Ectodermal cell (in vitro differentiated cells): Measurements from ENCODE around the gene TEF.

Experiments
- H3K27ac ChIP-seq: 2 replicates; pipeline ENCODE4 v1.7.0; 2013; ENCODE audit warnings: mild to moderate bottlenecking, low read depth, low read length; ENCODE audit not compliant: insufficient read depth, poor library complexity, severe bottlenecking
- H3K27me3 ChIP-seq: 2 replicates; pipeline ENCODE4 v1.7.0; 2013; ENCODE audit warnings: mild to moderate bottlenecking, low read length; ENCODE audit not compliant: insufficient read depth, control insufficient read depth, poor library complexity, severe bottlenecking
- H3K36me3 ChIP-seq: one replicate; pipeline ENCODE4 v1.7.0; 2013; ENCODE audit warnings: low read length; ENCODE audit not compliant: control insufficient read depth, insufficient read depth
- H3K4me1 ChIP-seq: one replicate; pipeline ENCODE4 v1.7.0; 2013; ENCODE audit warnings: low read length; ENCODE audit not compliant: control insufficient read depth, insufficient read depth
- H3K4me3 ChIP-seq: 2 replicates; pipeline ENCODE4 v1.7.0; 2013; ENCODE audit warnings: low read depth, low read length, control low read depth; ENCODE audit not compliant: insufficient read depth
- H3K9me3 ChIP-seq: 2 replicates; pipeline ENCODE4 v1.7.0; 2013; ENCODE audit warnings: mild to moderate bottlenecking, low read length, moderate library complexity; ENCODE audit not compliant: control insufficient read depth
- WGBS, 2 experiments: methylation state at CpG; one replicate each; pipeline ENCODE4 v1.1.7; 2013; ENCODE audit warnings: missing lambda C conversion rate in 2 of 2; 5-methylcytosine and 5-hydroxymethylcytosine counted together

TEF gene

DNA sequence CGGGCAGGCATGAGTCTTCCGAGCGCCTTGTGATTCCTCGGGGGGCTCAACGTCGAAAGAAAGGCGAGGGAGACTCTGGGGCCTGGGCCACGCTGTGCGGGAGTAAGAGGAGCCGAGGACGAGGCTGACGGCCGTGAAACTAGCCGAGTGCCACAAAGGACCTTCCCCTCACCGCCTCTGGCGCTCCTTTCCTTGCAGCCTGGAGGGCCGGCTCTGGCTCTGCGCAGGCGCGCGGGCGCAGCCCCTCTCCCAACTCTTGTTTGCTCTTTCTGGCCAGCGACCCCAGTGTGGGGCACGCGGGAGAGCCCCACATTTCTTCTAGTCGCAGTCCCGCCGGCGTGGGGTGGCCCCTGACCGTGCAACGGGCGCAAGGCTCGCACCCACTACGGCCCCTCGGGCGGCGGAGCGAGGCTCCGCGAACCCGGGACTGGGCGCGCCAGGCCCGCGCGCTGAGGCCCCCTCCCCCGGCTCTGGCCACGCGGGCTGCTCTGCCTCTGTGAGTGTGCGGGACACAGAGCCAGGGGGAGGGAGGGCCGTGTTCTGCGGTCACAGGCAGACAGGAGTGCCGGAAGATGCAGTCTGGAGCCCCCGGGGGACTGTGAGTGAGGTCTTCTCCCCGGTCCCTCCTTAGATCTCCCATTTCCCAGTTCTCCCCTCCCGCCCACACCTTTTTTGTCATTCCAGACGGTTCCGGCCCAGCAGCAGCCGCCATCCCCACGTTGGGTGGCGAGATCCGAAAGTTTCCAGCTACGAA lies 65.9 kb downstream of the TEF start:
- peak overlapping the region; percentile 96 for H3K27ac ChIP-seq
- peak overlapping the region; percentile 91 for H3K4me3 ChIP-seq
- peaks cover 18% of the 10 kb centered on the region for H3K4me1 ChIP-seq
- no peaks in the 10 kb centered on the region for H3K27me3 ChIP-seq
- no peaks in the 10 kb centered on the region for H3K9me3 ChIP-seq
- H3K36me3 ChIP-seq = no peaks in the 10 kb centered on the region
- 0% methylated on average over 63 of the region's 63 CpGs for WGBS, 2 experiments

DNA sequence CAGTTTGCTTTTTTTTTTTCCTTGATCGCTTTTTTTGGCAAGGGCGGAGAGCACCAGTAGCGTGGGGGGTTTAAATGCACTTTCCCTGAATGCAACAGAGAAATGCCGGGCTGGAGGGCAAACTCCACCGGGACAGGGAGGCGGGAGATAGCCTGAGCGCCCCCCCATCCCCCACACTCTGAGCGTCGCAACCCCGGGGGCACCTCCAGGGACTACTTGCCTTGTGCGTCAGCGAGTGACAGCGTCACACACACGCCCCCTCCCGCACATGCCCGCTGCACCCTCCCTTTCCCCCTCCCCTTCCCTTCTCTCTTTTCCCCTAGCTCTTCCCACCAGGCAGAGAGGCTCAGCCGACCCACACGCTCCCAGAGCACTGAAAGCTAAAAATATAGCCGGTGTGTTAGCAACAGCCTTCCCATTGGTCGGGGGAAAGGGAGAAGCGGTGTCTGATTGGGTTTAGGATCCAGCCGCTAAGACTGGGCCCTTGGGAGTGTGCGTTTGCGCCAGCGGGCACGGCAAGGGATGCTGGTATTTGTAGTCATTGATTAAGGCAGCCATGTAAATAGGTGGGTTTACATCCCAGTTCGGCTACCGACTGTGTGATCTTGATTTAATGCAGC lies 66.6 kb downstream of the TEF start:
- H3K27me3 ChIP-seq = no peaks in the 10 kb centered on the region
- 1 to 3% methylated on average over 28 of the region's 28 CpGs for WGBS, 2 experiments
- H3K4me3 ChIP-seq = peak overlapping the region; percentile 91
- H3K27ac ChIP-seq = peak overlapping the region; percentile 96
- no peaks in the 10 kb centered on the region for H3K9me3 ChIP-seq
- H3K36me3 ChIP-seq = no peaks in the 10 kb centered on the region
- H3K4me1 ChIP-seq = peaks cover 11% of the 10 kb centered on the region
